HepG2 (cell line): ENCODE results near the gene STAM. TPM values are rescaled to one million over a fixed set of nuclear protein-coding genes. Genes with fewer than 3 reads are reported as not detected.
A peak's percentile ranks its signal among the peaks of the same experiment; 100 is the strongest.

Experiments used
- CAMTA2 ChIP-seq: sonication (generic); formaldehyde crosslinking; IDR thresholded peaks from 2 replicates; pipeline ENCODE4 v1.4.0; 2020; ENCODE audit warnings: mild to moderate bottlenecking, missing genetic modification reagents, borderline replicate concordance
- CREM ChIP-seq, 2 experiments: sonication (generic) in 1 of 2; formaldehyde crosslinking in 1 of 2; IDR thresholded peaks; 2 replicates each; pipeline versions ENCODE4 v1.4.0 to v1.6.1; 2016 to 2020; ENCODE audit warnings: antibody characterized with exemption in 1 of 2, mild to moderate bottlenecking in 1 of 2, missing genetic modification reagents in 1 of 2
- ETV6 ChIP-seq: sonication (generic); formaldehyde crosslinking; conservative IDR thresholded peaks from 2 replicates; pipeline ENCODE4 v1.4.0; 2020; ENCODE audit warnings: missing genetic modification reagents
- FOXJ3 ChIP-seq: sonication (generic); formaldehyde crosslinking; IDR thresholded peaks from 2 replicates; pipeline ENCODE4 v1.4.0; 2020; ENCODE audit warnings: missing genetic modification reagents, mild to moderate bottlenecking, borderline replicate concordance
- HOXA3 ChIP-seq: sonication (generic); formaldehyde crosslinking; IDR thresholded peaks from 2 replicates; pipeline ENCODE4 v1.5.0; 2020; ENCODE audit warnings: missing genetic modification reagents
- IKZF4 ChIP-seq: sonication (generic); formaldehyde crosslinking; IDR thresholded peaks from 2 replicates; pipeline ENCODE4 v1.5.1; 2020; ENCODE audit warnings: borderline replicate concordance, mild to moderate bottlenecking, low read depth, missing genetic modification reagents; ENCODE audit errors: not compliant biosample characterization
- POGZ ChIP-seq: sonication (generic); formaldehyde crosslinking; IDR thresholded peaks from 2 replicates; pipeline ENCODE4 v1.4.0; 2020; ENCODE audit warnings: mild to moderate bottlenecking, missing genetic modification reagents
- REPIN1 ChIP-seq: sonication (generic); formaldehyde crosslinking; IDR thresholded peaks from 2 replicates; pipeline ENCODE4 v1.8.0; 2022; ENCODE audit warnings: missing genetic modification reagents, low read depth, mild to moderate bottlenecking, borderline replicate concordance
- TP53 ChIP-seq: sonication (generic); formaldehyde crosslinking; conservative IDR thresholded peaks from 2 replicates; pipeline ENCODE4 v1.4.0; 2020; ENCODE audit warnings: missing genetic modification reagents
- U2AF1 ChIP-seq: fragments of 200-400 bp; formaldehyde crosslinking; optimal IDR thresholded peaks from 2 replicates; pipeline ENCODE3; 2017; ENCODE audit warnings: mild to moderate bottlenecking, low read depth, low read length
- ZNF136 ChIP-seq: sonication (generic); formaldehyde crosslinking; IDR thresholded peaks from 2 replicates; pipeline ENCODE4 v1.8.1; 2022; ENCODE audit warnings: low read depth, mild to moderate bottlenecking, moderate library complexity, missing genetic modification reagents
- ZNF260 ChIP-seq: sonication (generic); formaldehyde crosslinking; IDR thresholded peaks from 2 replicates; pipeline ENCODE4 v1.4.0; 2020; ENCODE audit warnings: missing genetic modification reagents, low read depth, mild to moderate bottlenecking, borderline replicate concordance
- ZNF605 ChIP-seq: sonication (generic); formaldehyde crosslinking; IDR thresholded peaks from 2 replicates; pipeline ENCODE4 v1.8.0; 2022; ENCODE audit warnings: mild to moderate bottlenecking, missing genetic modification reagents
- ZNF788 ChIP-seq: sonication (generic); formaldehyde crosslinking; IDR thresholded peaks from 2 replicates; pipeline ENCODE4 v1.5.0; 2020; ENCODE audit warnings: mild to moderate bottlenecking, missing genetic modification reagents, borderline replicate concordance
- polyA plus RNA-seq, 8 experiments: library from polyadenylated mRNA; depleted of rRNA in 3 of 8; stranded (reverse) in 7 of 8; unstranded in 1 of 8; fragments of >200 nt; fragmentation: Illumina TruSeq in 4 of 8; extraction: Trizol in 4 of 8; gene quantifications; 2 replicates each; pipeline versions ENCODE4 v1.2.1 to v1.2.3, GENCODE V29; 2011 to 2016; ENCODE audit warnings: low read depth in 4 of 8, missing spikeins in 1 of 8, mixed read lengths in 1 of 8; ENCODE audit not compliant: insufficient read depth in 1 of 8
- total RNA-seq, 5 experiments: library from RNA; depleted of rRNA; stranded (reverse); fragments of >200 nt; fragmentation: Illumina TruSeq; extraction: Trizol; gene quantifications; 2 replicates each; pipeline ENCODE4 v1.2.3, GENCODE V29; 2016; ENCODE audit warnings: low read depth in 1 of 5
- TF ChIP-seq, protein P1 (sequence below): sonication (generic); formaldehyde crosslinking; IDR thresholded peaks from 2 replicates; pipeline ENCODE4 v1.4.0; 2020; ENCODE audit warnings: missing genetic modification reagents, mild to moderate bottlenecking, borderline replicate concordance
- TF ChIP-seq, protein P2 (sequence below): sonication (generic); formaldehyde crosslinking; IDR thresholded peaks from 2 replicates; pipeline ENCODE4 v1.5.0; 2020; ENCODE audit warnings: missing genetic modification reagents
- TF ChIP-seq, protein P3 (sequence below): sonication (generic); formaldehyde crosslinking; IDR thresholded peaks from 2 replicates; pipeline ENCODE4 v1.8.1; 2022; ENCODE audit warnings: low read depth, mild to moderate bottlenecking, missing genetic modification reagents
- TF ChIP-seq, protein P4 (sequence below): sonication (generic); formaldehyde crosslinking; IDR thresholded peaks from 2 replicates; pipeline ENCODE4 v1.5.1; 2020; ENCODE audit warnings: missing genetic modification reagents, mild to moderate bottlenecking, borderline replicate concordance

Gene STAM
- total and polyA plus RNA-seq, 2 of the 13 experiments (the other 11 are each of a cell fraction or from before 2014, with no cell fraction given) = 19.5 to 25.1 TPM

DNA sequence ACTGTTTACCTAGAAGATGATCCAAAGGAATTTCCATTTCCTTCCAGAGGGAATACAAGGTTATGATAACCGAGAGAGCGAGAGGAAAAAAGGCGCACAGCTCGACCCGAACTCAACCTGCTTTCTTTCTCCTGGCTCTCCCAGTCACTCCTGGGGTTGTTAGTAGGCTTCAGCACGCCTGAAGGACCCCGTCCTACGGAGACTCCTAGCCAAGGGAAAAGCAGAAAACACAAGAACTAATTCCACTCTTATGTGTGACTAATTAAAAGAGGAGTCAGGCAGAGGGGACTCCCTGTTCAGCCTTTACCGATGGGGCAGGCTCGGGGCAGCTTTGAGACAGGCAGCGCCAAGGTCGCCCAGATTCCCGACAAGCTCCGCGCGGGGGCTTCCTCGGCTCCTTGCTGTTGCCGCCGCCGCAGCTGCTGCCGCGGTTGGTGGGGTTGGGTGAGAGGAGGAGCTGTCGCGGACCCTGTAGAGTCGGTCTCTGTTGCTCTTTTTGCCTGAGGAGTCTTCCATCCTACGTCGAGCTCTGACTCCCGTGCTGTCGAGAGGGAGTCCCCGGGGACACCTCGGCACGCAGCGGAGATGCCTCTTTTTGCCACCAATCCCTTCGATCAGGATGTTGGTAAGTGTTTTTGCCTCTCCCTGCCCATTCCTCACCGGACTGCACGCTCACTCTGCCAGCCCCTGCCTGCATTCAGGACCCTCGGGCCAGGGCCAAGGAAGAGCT, at the start of gene STAM (continued):
- TF ChIP-seq, protein P1, sequence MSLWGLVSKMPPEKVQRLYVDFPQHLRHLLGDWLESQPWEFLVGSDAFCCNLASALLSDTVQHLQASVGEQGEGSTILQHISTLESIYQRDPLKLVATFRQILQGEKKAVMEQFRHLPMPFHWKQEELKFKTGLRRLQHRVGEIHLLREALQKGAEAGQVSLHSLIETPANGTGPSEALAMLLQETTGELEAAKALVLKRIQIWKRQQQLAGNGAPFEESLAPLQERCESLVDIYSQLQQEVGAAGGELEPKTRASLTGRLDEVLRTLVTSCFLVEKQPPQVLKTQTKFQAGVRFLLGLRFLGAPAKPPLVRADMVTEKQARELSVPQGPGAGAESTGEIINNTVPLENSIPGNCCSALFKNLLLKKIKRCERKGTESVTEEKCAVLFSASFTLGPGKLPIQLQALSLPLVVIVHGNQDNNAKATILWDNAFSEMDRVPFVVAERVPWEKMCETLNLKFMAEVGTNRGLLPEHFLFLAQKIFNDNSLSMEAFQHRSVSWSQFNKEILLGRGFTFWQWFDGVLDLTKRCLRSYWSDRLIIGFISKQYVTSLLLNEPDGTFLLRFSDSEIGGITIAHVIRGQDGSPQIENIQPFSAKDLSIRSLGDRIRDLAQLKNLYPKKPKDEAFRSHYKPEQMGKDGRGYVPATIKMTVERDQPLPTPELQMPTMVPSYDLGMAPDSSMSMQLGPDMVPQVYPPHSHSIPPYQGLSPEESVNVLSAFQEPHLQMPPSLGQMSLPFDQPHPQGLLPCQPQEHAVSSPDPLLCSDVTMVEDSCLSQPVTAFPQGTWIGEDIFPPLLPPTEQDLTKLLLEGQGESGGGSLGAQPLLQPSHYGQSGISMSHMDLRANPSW (CRISPR knock-in tag) = peak; percentile 17; the same call in 1 of the 2 replicates
- TF ChIP-seq, protein P2, sequence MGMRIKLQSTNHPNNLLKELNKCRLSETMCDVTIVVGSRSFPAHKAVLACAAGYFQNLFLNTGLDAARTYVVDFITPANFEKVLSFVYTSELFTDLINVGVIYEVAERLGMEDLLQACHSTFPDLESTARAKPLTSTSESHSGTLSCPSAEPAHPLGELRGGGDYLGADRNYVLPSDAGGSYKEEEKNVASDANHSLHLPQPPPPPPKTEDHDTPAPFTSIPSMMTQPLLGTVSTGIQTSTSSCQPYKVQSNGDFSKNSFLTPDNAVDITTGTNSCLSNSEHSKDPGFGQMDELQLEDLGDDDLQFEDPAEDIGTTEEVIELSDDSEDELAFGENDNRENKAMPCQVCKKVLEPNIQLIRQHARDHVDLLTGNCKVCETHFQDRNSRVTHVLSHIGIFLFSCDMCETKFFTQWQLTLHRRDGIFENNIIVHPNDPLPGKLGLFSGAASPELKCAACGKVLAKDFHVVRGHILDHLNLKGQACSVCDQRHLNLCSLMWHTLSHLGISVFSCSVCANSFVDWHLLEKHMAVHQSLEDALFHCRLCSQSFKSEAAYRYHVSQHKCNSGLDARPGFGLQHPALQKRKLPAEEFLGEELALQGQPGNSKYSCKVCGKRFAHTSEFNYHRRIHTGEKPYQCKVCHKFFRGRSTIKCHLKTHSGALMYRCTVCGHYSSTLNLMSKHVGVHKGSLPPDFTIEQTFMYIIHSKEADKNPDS (CRISPR knock-in tag) = no peak
- TF ChIP-seq CAMTA2 (CRISPR knock-in tag) (no peak), U2AF1 (no peak), IKZF4 (CRISPR knock-in tag) (no peak), ZNF788 (CRISPR knock-in tag) (no peak), TP53 (CRISPR knock-in tag) (peak; percentile 19; the same call in 1 of the 2 replicates), FOXJ3 (CRISPR knock-in tag) (peak; percentile 40; the same call in 1 of the 2 replicates), ZNF136 (CRISPR knock-in tag) (no peak), ZNF605 (CRISPR knock-in tag) (0 out of 2 replicates have a peak, but pooled peaks have one; percentile 62), ZNF260 (CRISPR knock-in tag) (no peak), REPIN1 (CRISPR knock-in tag) (no peak), POGZ (CRISPR knock-in tag) (peak; percentile 48; the same call in 1 of the 2 replicates), HOXA3 (peak; percentile 31; the same call in 1 of the 2 replicates), CREM (IDR thresholded peaks at IDR 0.05) (peak; percentile 73), CREM (CRISPR knock-in tag; IDR thresholded peaks at IDR 0.05) (no peak), ETV6 (no peak)
- TF ChIP-seq, protein P3, sequence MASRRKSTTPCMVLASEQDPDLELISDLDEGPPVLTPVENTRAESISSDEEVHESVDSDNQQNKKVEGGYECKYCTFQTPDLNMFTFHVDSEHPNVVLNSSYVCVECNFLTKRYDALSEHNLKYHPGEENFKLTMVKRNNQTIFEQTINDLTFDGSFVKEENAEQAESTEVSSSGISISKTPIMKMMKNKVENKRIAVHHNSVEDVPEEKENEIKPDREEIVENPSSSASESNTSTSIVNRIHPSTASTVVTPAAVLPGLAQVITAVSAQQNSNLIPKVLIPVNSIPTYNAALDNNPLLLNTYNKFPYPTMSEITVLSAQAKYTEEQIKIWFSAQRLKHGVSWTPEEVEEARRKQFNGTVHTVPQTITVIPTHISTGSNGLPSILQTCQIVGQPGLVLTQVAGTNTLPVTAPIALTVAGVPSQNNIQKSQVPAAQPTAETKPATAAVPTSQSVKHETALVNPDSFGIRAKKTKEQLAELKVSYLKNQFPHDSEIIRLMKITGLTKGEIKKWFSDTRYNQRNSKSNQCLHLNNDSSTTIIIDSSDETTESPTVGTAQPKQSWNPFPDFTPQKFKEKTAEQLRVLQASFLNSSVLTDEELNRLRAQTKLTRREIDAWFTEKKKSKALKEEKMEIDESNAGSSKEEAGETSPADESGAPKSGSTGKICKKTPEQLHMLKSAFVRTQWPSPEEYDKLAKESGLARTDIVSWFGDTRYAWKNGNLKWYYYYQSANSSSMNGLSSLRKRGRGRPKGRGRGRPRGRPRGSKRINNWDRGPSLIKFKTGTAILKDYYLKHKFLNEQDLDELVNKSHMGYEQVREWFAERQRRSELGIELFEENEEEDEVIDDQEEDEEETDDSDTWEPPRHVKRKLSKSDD (CRISPR knock-in tag) = 0 out of 2 replicates have a peak, but pooled peaks have one; percentile 56
- TF ChIP-seq, protein P4, sequence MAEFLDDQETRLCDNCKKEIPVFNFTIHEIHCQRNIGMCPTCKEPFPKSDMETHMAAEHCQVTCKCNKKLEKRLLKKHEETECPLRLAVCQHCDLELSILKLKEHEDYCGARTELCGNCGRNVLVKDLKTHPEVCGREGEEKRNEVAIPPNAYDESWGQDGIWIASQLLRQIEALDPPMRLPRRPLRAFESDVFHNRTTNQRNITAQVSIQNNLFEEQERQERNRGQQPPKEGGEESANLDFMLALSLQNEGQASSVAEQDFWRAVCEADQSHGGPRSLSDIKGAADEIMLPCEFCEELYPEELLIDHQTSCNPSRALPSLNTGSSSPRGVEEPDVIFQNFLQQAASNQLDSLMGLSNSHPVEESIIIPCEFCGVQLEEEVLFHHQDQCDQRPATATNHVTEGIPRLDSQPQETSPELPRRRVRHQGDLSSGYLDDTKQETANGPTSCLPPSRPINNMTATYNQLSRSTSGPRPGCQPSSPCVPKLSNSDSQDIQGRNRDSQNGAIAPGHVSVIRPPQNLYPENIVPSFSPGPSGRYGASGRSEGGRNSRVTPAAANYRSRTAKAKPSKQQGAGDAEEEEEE = no peak; the same call in 1 of the 2 replicates
